OCI-LY3 (cell line): ENCODE results near the gene MED13L.

Experiments
- CTCF ChIP-seq: fragments of 200-600, 300-600 bp; sonication (generic); IDR thresholded peaks from 2 replicates; pipeline ENCODE4 v1.5.1; 2014; ENCODE audit warnings: antibody characterized with exemption, low read length, low read depth
- EZH2phosphoT487 ChIP-seq: fragments of 200-600 bp; shearing (Covaris generic); IDR thresholded peaks from 2 replicates; pipeline ENCODE4 v1.6.1; 2018; ENCODE audit warnings: antibody characterized with exemption, mixed run types, low read depth

GRCh38 chr12:116089080-116089479, 188.4 kb downstream of the MED13L start:
- no peak for TF ChIP-seq EZH2phosphoT487
- no peak for TF ChIP-seq CTCF
